Vagina (tissue), 2 donors: ENCODE data around the gene ACVR2A. TPM values are rescaled to one million over a fixed set of nuclear protein-coding genes. Genes with fewer than 3 reads are reported as not detected.

Source experiments
- DNase-seq, 2 donors: peaks; one replicate each; pipeline ENCODE4 v3.0.0-alpha.2; 2017; ENCODE audit errors: extremely low spot score in 2 of 2
- H3K27ac ChIP-seq: fragments of 200-600 bp; sonication (generic); one replicate; pipeline ENCODE4 v1.5.1; 2019
- H3K27me3 ChIP-seq: fragments of 200-600 bp; sonication (generic); one replicate; pipeline ENCODE4 v1.5.1; 2019
- H3K36me3 ChIP-seq, 2 donors: fragments of 200-600 bp; sonication (generic); one replicate each; pipeline ENCODE4 v1.5.1; 2017 to 2019
- H3K4me1 ChIP-seq: fragments of 200-600 bp; sonication (generic); one replicate; pipeline ENCODE4 v1.5.1; 2019
- H3K4me3 ChIP-seq, 2 donors: fragments of 200-600 bp; sonication (generic); 1 replicate in 1 of 2; 2 replicates in 1 of 2; pipeline ENCODE4 v1.5.1; 2016 to 2019
- H3K9me3 ChIP-seq: fragments of 200-600 bp; sonication (generic); one replicate; pipeline ENCODE4 v1.5.1; 2019
- POLR2A ChIP-seq, 2 donors: fragments of 450-650 bp; IDR thresholded peaks; one replicate each; pipeline ENCODE4 v1.6.1; 2017; ENCODE audit warnings: antibody characterized with exemption in 2 of 2, mild to moderate bottlenecking in 2 of 2, moderate library complexity in 2 of 2
- POLR2AphosphoS5 ChIP-seq, 2 donors: sonication (generic); formaldehyde crosslinking; IDR thresholded peaks; one replicate each; pipeline ENCODE4 v1.9.0; 2017; ENCODE audit warnings: antibody characterized with exemption in 2 of 2, mild to moderate bottlenecking in 2 of 2, low read depth in 1 of 2; ENCODE audit not compliant: insufficient read depth in 1 of 2
- intact Hi-C: fragments of 100-400 bp; cut with DNase I; formaldehyde crosslinking; loops from one replicate; pipeline ENCODE4 v1.15.1; 2023
- total RNA-seq: library from RNA; depleted of rRNA; stranded (reverse); fragments of >200 nt; gene quantifications from one replicate; pipeline ENCODE4 v1.2.3, GENCODE V29; 2016
- TF ChIP-seq, protein P1 (sequence below), 3 experiments: fragments of 450-650 bp in 2 of 3; fragments of 200-600 bp in 1 of 3; sonication (generic) in 1 of 3; IDR thresholded peaks; one replicate each; pipeline ENCODE4 v1.5.1; 2017 to 2019; ENCODE audit warnings: antibody characterized with exemption in 3 of 3, mild to moderate bottlenecking in 2 of 3, moderate library complexity in 2 of 3

ACVR2A gene
- total RNA-seq, 1 donor from 2014 or later, result 29.7 TPM

GRCh38 chr2:147863835-147864234 lies 19.0 kb downstream of the ACVR2A start:
- Histone ChIP-seq H3K27ac (no peak overlapping the region), H3K9me3 (no peaks in the 10 kb centered on the region), H3K4me3 (no peak overlapping the region), H3K27me3 (no peaks in the 10 kb centered on the region), H3K4me1 (peaks cover 45% of the 10 kb centered on the region), H3K36me3 (no peaks in the 10 kb centered on the region)
- DNase-seq, result no peak
- intact Hi-C loops, result no loop called here
- TF ChIP-seq POLR2A (IDR thresholded peaks at IDR 0.05), result no peak
- no peak for TF ChIP-seq POLR2AphosphoS5 (IDR thresholded peaks at IDR 0.05; ENCODE audit: insufficient read depth in 1 of 2, low read depth in 1 of 2)
- TF ChIP-seq, protein P1, sequence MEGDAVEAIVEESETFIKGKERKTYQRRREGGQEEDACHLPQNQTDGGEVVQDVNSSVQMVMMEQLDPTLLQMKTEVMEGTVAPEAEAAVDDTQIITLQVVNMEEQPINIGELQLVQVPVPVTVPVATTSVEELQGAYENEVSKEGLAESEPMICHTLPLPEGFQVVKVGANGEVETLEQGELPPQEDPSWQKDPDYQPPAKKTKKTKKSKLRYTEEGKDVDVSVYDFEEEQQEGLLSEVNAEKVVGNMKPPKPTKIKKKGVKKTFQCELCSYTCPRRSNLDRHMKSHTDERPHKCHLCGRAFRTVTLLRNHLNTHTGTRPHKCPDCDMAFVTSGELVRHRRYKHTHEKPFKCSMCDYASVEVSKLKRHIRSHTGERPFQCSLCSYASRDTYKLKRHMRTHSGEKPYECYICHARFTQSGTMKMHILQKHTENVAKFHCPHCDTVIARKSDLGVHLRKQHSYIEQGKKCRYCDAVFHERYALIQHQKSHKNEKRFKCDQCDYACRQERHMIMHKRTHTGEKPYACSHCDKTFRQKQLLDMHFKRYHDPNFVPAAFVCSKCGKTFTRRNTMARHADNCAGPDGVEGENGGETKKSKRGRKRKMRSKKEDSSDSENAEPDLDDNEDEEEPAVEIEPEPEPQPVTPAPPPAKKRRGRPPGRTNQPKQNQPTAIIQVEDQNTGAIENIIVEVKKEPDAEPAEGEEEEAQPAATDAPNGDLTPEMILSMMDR (IDR thresholded peaks at IDR 0.05), result no peak

- DNase-seq, result no peak
Measured at GRCh38 chr2:147865560-147865959, 20.7 kb downstream of the ACVR2A start.

DNA sequence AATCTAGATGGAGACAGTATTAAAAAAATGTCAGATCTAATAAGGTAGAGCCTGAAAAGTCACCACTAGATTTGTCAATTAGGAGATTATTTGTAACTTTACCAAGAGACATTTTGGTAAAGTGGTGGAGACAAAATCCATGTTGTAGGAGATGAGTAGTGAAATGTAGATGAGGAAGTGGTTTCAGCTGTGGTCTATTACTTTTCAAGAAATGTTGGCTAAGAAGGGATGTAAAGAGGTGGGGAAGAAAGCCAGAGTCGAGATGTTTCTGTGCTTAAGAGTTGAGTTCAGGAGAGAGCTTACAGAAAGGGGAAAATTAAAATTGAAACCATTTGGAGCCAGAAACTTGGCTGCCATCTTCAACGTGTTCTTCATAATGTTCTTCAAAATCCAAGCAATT lies 22.2 kb downstream of the ACVR2A start:
- intact Hi-C loops, result no loop called here
- no peak overlapping the region for H3K27ac ChIP-seq
- no peaks in the 10 kb centered on the region for H3K9me3 ChIP-seq
- H3K4me1 ChIP-seq, result peaks cover 36% of the 10 kb centered on the region
- TF ChIP-seq, protein P1 (IDR thresholded peaks at IDR 0.05), result no peak
- TF ChIP-seq POLR2AphosphoS5 (IDR thresholded peaks at IDR 0.05; ENCODE audit: insufficient read depth in 1 of 2, low read depth in 1 of 2), result no peak
- TF ChIP-seq POLR2A (IDR thresholded peaks at IDR 0.05), result no peak
- H3K27me3 ChIP-seq, result no peaks in the 10 kb centered on the region
- no peak overlapping the region for H3K4me3 ChIP-seq
- no peak for DNase-seq
- H3K36me3 ChIP-seq, result no peaks in the 10 kb centered on the region

More at GRCh38 chr2:147865560-147865959, 20.7 kb downstream of the ACVR2A start:
- Histone ChIP-seq H3K4me1 (peaks cover 41% of the 10 kb centered on the region), H3K36me3 (no peaks in the 10 kb centered on the region), H3K9me3 (no peaks in the 10 kb centered on the region), H3K27me3 (no peaks in the 10 kb centered on the region), H3K4me3 (no peak overlapping the region), H3K27ac (no peak overlapping the region)
- intact Hi-C loops, result no loop called here
- TF ChIP-seq, protein P1 (IDR thresholded peaks at IDR 0.05), result no peak
- no peak for TF ChIP-seq POLR2AphosphoS5 (IDR thresholded peaks at IDR 0.05; ENCODE audit: insufficient read depth in 1 of 2, low read depth in 1 of 2)
- no peak for TF ChIP-seq POLR2A (IDR thresholded peaks at IDR 0.05)

- Histone ChIP-seq H3K27me3 (no peaks in the 10 kb centered on the region), H3K4me3 (no peak overlapping the region), H3K9me3 (no peaks in the 10 kb centered on the region), H3K27ac (no peak overlapping the region), H3K4me1 (peaks cover 28% of the 10 kb centered on the region), H3K36me3 (no peaks in the 10 kb centered on the region)
- TF ChIP-seq, protein P1 (IDR thresholded peaks at IDR 0.05), result no peak
- no peak for TF ChIP-seq POLR2AphosphoS5 (IDR thresholded peaks at IDR 0.05; ENCODE audit: insufficient read depth in 1 of 2, low read depth in 1 of 2)
- TF ChIP-seq POLR2A (IDR thresholded peaks at IDR 0.05), result no peak
- intact Hi-C loops, result no loop called here
- no peak for DNase-seq
Measured at GRCh38 chr2:147869934-147870333, 25.1 kb downstream of the ACVR2A start.

DNA sequence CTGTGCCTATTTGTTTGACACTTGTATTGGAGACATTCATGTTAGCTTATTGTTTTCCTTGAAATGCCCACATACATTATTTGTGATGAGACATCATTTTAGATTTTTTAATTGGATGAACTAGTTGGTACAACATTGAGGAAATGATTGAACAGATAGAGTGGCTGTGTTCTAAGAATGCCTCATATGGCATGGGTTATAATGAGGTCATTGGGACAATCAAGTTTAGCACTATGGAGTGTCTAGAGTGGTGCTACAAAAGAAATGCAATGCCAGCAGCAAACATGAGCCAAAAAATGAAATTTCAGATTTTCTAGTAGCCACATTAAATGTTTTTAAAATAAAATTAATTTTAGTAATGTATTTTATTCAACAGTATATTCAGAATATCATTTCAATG lies 28.1 kb downstream of the ACVR2A start:
- no peaks in the 10 kb centered on the region for H3K27me3 ChIP-seq
- H3K27ac ChIP-seq, result no peak overlapping the region
- H3K4me1 ChIP-seq, result peaks cover 36% of the 10 kb centered on the region
- H3K36me3 ChIP-seq, result no peaks in the 10 kb centered on the region
- no peaks in the 10 kb centered on the region for H3K9me3 ChIP-seq
- TF ChIP-seq, protein P1 (IDR thresholded peaks at IDR 0.05), result no peak
- TF ChIP-seq POLR2A (IDR thresholded peaks at IDR 0.05) (no peak), POLR2AphosphoS5 (IDR thresholded peaks at IDR 0.05; ENCODE audit: insufficient read depth in 1 of 2, low read depth in 1 of 2) (no peak)
- DNase-seq, result no peak
- no peak overlapping the region for H3K4me3 ChIP-seq
- intact Hi-C loops, result no loop called here
